Endothelial cell of umbilical vein (primary cell): ENCODE data around the gene SMIM30. TPM values are rescaled to one million over a fixed set of nuclear protein-coding genes. Genes with fewer than 3 reads are reported as not detected.

Experiments used
- BruUV-seq: library from RNA; stranded (reverse); fragments of 400-500 nt; replicated peaks from 2 replicates; lab custom pipeline; 2021; lab: Mats Ljungman, UMichigan
- CTCF ChIA-PET: fragments of 300-600, 350-600 bp; sonication (Branson Sonifier 250); formaldehyde crosslinking; loops from one replicate; lab custom pipeline; 2021; ENCODE audit warnings: antibody characterized with exemption, inconsistent platforms; lab: Charles Lee
- POLR2A ChIA-PET: fragments of 300-600, 350-600 bp; sonication (Branson Sonifier 250); formaldehyde crosslinking; loops from one replicate; lab custom pipeline; 2021; ENCODE audit warnings: antibody characterized with exemption, inconsistent platforms; lab: Charles Lee
- DNase-seq: peaks from one replicate; pipeline ENCODE4 v3.0.0-alpha.2; 2011; ENCODE audit warnings: low read depth, low spot score
- FAIRE-seq: peaks from 2 replicates; lab custom pipeline; 2011; peaks lifted over from hg19 to GRCh38; lab: Jason Lieb, UNC
- H2AFZ ChIP-seq: 2 replicates; pipeline ENCODE4 v1.6.0; 2012; ENCODE audit warnings: low read depth, low read length, control low read depth, inconsistent platforms
- H3K27ac ChIP-seq: 2 replicates; pipeline ENCODE4 v1.5.1; 2011; ENCODE audit warnings: low read depth, mild to moderate bottlenecking, control low read depth, low read length, moderate library complexity; ENCODE audit not compliant: insufficient read depth
- H3K27me3 ChIP-seq, 2 experiments: 2 replicates each; pipeline versions ENCODE4 v1.6.0 to v1.6.1; 2011; ENCODE audit warnings: low read length in 2 of 2, mixed read lengths in 1 of 2; ENCODE audit not compliant: control insufficient read depth in 2 of 2, insufficient read depth in 2 of 2
- H3K36me3 ChIP-seq, 2 experiments: 2 replicates in 1 of 2; 3 replicates in 1 of 2; pipeline ENCODE4 v1.5.1; 2011; ENCODE audit warnings: low read length in 2 of 2, mild to moderate bottlenecking in 1 of 2, moderate library complexity in 1 of 2; ENCODE audit not compliant: control insufficient read depth in 2 of 2, insufficient read depth in 2 of 2; ENCODE audit errors: extremely low read depth in 1 of 2
- H3K4me1 ChIP-seq: 3 replicates; pipeline ENCODE4 v1.5.1; 2011; ENCODE audit warnings: mild to moderate bottlenecking, low read length; ENCODE audit not compliant: control insufficient read depth, insufficient read depth; ENCODE audit errors: extremely low read depth
- H3K4me2 ChIP-seq: 2 replicates; pipeline ENCODE4 v1.6.1; 2011; ENCODE audit warnings: low read length, control low read depth, mixed read lengths; ENCODE audit not compliant: insufficient read depth
- H3K4me3 ChIP-seq, 3 experiments: fragments of 200-600 bp in 1 of 3; sonication (generic), shearing (Covaris generic) in 1 of 3; replicated peaks in 1 of 3; 2 replicates each; pipeline ENCODE4 v1.5.1; 2011 to 2016; ENCODE audit warnings: control low read depth in 3 of 3, low read length in 3 of 3, mild to moderate bottlenecking in 2 of 3, inconsistent platforms in 1 of 3, low read depth in 1 of 3, moderate library complexity in 1 of 3; ENCODE audit not compliant: insufficient read depth in 1 of 3
- H3K79me2 ChIP-seq: 2 replicates; pipeline ENCODE4 v1.6.0; 2012; ENCODE audit warnings: low read length, inconsistent platforms; ENCODE audit not compliant: control insufficient read depth, insufficient read depth
- H3K9ac ChIP-seq: replicated peaks from 2 replicates; pipeline ENCODE3; 2011; ENCODE audit warnings: low read length, control low read depth; ENCODE audit not compliant: insufficient read depth; ENCODE audit errors: extremely low read depth
- H3K9me1 ChIP-seq: replicated peaks from 3 replicates; pipeline ENCODE4 v1.6.0; 2011; ENCODE audit warnings: mild to moderate bottlenecking, low read length; ENCODE audit not compliant: control insufficient read depth, insufficient read depth; ENCODE audit errors: extremely low read depth
- H3K9me3 ChIP-seq: replicated peaks from 2 replicates; pipeline ENCODE4 v1.5.1; 2012; ENCODE audit warnings: low read length, inconsistent platforms; ENCODE audit not compliant: control insufficient read depth, insufficient read depth
- H4K20me1 ChIP-seq: replicated peaks from 2 replicates; pipeline ENCODE3; 2011; ENCODE audit warnings: mild to moderate bottlenecking, low read length; ENCODE audit not compliant: control insufficient read depth, insufficient read depth; ENCODE audit errors: extremely low read depth
- EZH2 ChIP-seq: IDR thresholded peaks from 2 replicates; pipeline ENCODE4 v1.6.1; 2012; ENCODE audit warnings: borderline replicate concordance, low read depth, mild to moderate bottlenecking, moderate library complexity, low read length, inconsistent platforms; ENCODE audit not compliant: severe bottlenecking
- FOS ChIP-seq: IDR thresholded peaks from 2 replicates; pipeline ENCODE4 v1.6.1; 2011; ENCODE audit warnings: mild to moderate bottlenecking, low read length, moderate library complexity, borderline replicate concordance; ENCODE audit not compliant: insufficient read depth
- GATA2 ChIP-seq: IDR thresholded peaks from 2 replicates; pipeline ENCODE4 v1.7.0; 2011; ENCODE audit warnings: low read depth, mild to moderate bottlenecking, moderate library complexity, mixed read lengths, low read length; ENCODE audit not compliant: insufficient read length, insufficient read depth
- JUN ChIP-seq: IDR thresholded peaks from 2 replicates; pipeline ENCODE4 v1.6.1; 2011; ENCODE audit warnings: borderline replicate concordance, low read depth; ENCODE audit not compliant: insufficient read length, insufficient read depth
- MYC ChIP-seq: IDR thresholded peaks from one replicate; pipeline ENCODE4 v1.6.1; 2011; ENCODE audit warnings: mild to moderate bottlenecking, low read depth, low read length
- POLR2A ChIP-seq: IDR thresholded peaks from 2 replicates; pipeline ENCODE4 v1.6.1; 2012; ENCODE audit warnings: low read depth, mild to moderate bottlenecking, control low read depth, low read length
- POLR2AphosphoS5 ChIP-seq: IDR thresholded peaks from 2 replicates; pipeline ENCODE4 v1.6.1; 2012; ENCODE audit warnings: low read depth, mild to moderate bottlenecking, control low read depth, low read length, moderate library complexity; ENCODE audit not compliant: insufficient read depth
- dilution Hi-C: fragments of 300-500 bp; cut with MboI; formaldehyde crosslinking; loops from one replicate; pipeline ENCODE4 v1.15.0; 2019; ENCODE audit warnings: low sequenced_read_pairs; ENCODE audit not compliant: extremely low pct_ligation_motif_present
- intact Hi-C: fragments of 100-400 bp; cut with micrococcal nuclease; formaldehyde crosslinking; loops from one replicate; pipeline ENCODE4 v1.10.0; 2022
- polyA plus RNA-seq, 4 experiments: library from polyadenylated mRNA; depleted of rRNA in 3 of 4; stranded (reverse) in 3 of 4; unstranded in 1 of 4; fragments of >200 nt; gene quantifications; 2 replicates each; pipeline versions ENCODE4 v1.2.1 to v1.2.3, GENCODE V29; 2011 to 2012; ENCODE audit warnings: missing spikeins in 1 of 4
- total RNA-seq: library from RNA; stranded (reverse); gene quantifications from 2 replicates; pipeline ENCODE4 v1.2.3, GENCODE V29; 2021
- TF ChIP-seq, protein P1 (sequence below), 2 donors: IDR thresholded peaks; 1 replicate in 1 of 2; 2 replicates in 1 of 2; pipeline ENCODE4 v1.5.1; 2011; ENCODE audit warnings: low read length in 2 of 2, mild to moderate bottlenecking in 2 of 2, moderate library complexity in 2 of 2, control low read depth in 1 of 2, inconsistent platforms in 1 of 2, low read depth in 1 of 2; ENCODE audit not compliant: insufficient read depth in 1 of 2; ENCODE audit errors: extremely low read depth in 1 of 2
- TF ChIP-seq, protein P2 (sequence below): IDR thresholded peaks from 2 replicates; pipeline ENCODE4 v1.6.1; 2011; ENCODE audit not compliant: insufficient read depth, insufficient read length

Gene SMIM30
- total and polyA plus RNA-seq, 2 donors (not counting 3 experiments of a cell fraction or from before 2014, with no cell fraction given): 26.3 to 39.1 TPM

DNA sequence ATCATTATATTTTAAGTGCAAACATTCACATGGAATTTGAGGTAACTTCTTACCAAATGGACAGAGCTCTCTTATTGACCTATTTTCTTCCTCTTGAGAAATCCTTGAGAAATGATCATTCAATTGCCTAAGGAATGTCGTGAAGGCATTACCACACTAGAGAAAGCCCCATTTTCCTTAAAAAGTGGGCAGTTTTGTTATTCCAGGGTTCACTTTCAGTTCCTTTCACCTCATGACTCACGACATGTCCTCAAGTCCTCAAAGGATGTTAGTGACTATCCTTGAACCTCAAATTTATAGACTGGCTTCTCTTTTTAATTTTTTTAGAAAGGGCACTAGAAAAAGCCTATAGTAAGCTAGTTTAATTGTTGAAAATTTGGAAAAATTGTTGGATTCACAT lies 40.4 kb upstream of the SMIM30 start:
- TF ChIP-seq, protein P1, sequence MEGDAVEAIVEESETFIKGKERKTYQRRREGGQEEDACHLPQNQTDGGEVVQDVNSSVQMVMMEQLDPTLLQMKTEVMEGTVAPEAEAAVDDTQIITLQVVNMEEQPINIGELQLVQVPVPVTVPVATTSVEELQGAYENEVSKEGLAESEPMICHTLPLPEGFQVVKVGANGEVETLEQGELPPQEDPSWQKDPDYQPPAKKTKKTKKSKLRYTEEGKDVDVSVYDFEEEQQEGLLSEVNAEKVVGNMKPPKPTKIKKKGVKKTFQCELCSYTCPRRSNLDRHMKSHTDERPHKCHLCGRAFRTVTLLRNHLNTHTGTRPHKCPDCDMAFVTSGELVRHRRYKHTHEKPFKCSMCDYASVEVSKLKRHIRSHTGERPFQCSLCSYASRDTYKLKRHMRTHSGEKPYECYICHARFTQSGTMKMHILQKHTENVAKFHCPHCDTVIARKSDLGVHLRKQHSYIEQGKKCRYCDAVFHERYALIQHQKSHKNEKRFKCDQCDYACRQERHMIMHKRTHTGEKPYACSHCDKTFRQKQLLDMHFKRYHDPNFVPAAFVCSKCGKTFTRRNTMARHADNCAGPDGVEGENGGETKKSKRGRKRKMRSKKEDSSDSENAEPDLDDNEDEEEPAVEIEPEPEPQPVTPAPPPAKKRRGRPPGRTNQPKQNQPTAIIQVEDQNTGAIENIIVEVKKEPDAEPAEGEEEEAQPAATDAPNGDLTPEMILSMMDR (IDR thresholded peaks at IDR 0.05; ENCODE audit: extremely low read depth in 1 of 2, insufficient read depth in 1 of 2, low read depth in 1 of 2, low read length in 2 of 2): no peak
- TF ChIP-seq FOS (no peak), EZH2 (no peak), GATA2 (no peak), JUN (no peak), POLR2AphosphoS5 (no peak), POLR2A (no peak), MYC (no peak)
- TF ChIP-seq, protein P2, sequence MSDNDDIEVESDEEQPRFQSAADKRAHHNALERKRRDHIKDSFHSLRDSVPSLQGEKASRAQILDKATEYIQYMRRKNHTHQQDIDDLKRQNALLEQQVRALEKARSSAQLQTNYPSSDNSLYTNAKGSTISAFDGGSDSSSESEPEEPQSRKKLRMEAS: no peak
- Histone ChIP-seq H3K4me1 (no peaks in the 10 kb centered on the region), H3K79me2 (no peaks in the 10 kb centered on the region), H3K9me1 (no peaks in the 10 kb centered on the region), H3K4me2 (no peak overlapping the region), H3K27me3 (no peaks in the 10 kb centered on the region), H3K9me3 (no peaks in the 10 kb centered on the region), H3K9ac (no peak overlapping the region), H3K27ac (no peak overlapping the region), H3K36me3 (no peaks in the 10 kb centered on the region), H2AFZ (no peak overlapping the region), H3K4me3 (no peak overlapping the region), H4K20me1 (no peaks in the 10 kb centered on the region)
- no peak for DNase-seq
- BruUV-seq: no TSS peak
- no peak for FAIRE-seq
- intact Hi-C loops (loop anchor here (2.0 to 10.0 kb wide), 2 partner anchors 262 to 536 kb away; no protein-coding TSS in a partner anchor), dilution Hi-C loops (no loop called here)
- CTCF ChIA-PET: interaction anchor here (0.9 to 1.6 kb wide), 4 partner anchors 9 to 266 kb away, joined by 3 to 11 read pairs (median 6); no protein-coding TSS in a partner anchor
- POLR2A ChIA-PET: no interaction called here
